GM21619 (cell line): ENCODE measurements around the gene SPESP1.

Experiments
- ATAC-seq: cut with Tn5 transposase; IDR thresholded peaks from one replicate; pipeline ENCODE4 v1.9.1; 2021; ENCODE audit not compliant: unreplicated experiment

SPESP1 gene

DNA sequence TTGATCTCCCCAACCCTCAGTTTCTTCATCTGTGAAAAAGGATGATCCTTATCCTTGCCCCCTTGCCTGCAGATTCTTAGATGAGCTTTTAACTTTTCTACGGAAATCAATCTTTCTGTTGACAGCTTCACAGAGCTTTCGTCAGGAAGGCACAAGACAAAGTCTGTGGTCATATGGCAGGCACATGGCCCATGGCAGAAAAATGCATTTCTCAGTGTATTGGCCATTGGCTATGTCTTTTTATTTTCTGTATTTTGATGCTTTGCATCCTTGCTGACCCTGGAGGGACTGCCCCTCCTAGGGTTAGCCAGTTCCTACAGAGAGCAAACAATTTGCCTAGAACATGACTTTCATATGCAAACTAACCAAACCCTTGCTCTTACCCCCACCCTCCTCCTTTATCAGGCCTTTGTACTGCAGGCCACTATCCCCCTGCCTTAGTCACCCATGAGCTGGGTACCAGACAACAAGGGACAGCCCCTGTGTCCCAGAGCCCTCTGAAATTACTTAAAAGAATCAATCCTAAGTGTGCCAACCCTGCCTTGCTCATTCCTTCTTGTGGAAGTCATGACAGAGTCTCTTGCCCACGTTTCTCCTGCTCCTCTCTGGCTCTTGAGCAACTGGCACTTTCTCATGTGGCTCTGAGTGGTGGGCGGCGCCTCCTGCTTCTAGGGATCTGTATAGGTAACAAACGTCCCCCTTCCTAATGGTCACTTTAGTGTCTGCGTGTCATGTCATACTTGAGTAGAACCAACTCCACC is 60.1 kb downstream of the SPESP1 start:
- no peak for ATAC-seq

- ATAC-seq = no peak
Measured at GRCh38 chr15:68990992-68991500, 60.7 kb downstream of the SPESP1 start.

DNA sequence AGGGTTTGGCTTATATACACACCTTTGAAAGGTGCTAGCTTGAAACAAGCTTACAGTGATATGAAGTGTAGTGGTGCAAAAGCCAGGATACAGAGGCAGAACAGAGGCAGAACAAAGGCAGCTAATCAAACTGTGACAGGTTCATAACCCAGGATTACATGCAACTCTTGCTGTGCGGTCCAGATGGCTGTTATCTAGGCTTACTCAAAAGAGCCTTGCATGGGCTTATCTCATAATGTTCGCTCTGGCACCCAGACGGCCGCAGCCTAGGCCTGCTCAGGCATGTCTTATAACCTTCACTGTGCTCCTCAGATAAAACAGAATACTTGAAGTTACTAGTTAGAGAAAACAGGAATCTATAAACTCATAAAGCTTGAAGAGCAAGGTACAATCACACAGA is 61.4 kb downstream of the SPESP1 start:
- no peak for ATAC-seq

DNA sequence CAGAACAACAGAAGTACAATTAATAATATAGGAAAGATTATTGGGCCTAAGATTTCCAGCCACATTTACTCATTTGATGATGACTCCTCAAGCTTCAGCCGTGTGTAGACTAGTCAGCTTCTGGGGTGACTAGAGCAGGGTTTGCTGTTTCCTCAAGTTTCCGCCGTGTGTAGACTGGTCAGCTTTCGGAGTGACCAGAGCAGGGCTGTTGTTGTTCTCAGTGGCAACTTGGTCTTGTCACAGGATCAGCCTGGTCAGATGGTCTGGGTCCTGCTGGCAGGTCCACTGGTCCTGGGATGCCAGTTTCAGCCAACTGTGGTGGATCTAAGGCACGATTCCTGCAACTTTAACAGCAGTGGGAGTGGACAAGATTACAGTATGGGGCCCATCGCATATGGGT is 62.4 kb downstream of the SPESP1 start:
- no peak for ATAC-seq

DNA sequence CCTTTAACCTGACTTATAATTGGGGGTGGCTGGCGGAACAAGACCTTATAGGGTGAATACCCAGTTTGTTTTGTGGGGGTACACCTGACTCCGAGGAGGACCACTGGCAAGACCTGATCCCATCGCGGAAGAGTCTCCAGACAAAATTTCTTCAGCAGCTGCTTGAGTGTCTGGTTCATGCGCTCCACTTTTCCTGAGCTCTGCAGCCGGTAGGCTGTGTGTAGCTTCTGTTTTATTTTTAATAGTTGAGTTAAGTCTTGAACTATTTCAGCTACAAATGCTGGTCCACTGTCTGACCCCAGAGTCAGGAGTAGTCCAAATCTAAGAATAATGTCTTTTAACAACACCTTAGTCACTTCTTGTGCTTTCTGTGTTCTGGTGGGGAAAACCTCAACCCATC is 63.0 kb downstream of the SPESP1 start:
- no peak for ATAC-seq

DNA sequence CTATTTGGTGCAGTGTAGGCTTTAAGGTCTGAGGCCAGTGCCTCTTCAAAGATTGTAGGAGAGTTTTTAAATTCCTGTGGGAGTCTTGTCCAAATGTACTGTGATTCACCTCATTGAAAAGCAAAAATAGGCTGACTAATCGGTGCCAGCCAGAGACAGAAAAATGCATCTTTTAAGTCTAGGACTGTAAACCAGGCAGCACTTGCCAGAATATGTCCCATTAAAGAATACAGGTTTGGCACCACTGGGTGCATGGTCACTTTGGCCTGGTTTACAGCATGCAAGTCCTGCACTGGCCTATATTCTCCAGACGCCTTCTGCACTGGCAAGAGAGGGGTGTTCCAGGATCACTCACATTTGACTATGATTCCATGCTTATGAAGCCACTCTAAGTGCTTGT is 63.8 kb downstream of the SPESP1 start:
- no peak for ATAC-seq

DNA sequence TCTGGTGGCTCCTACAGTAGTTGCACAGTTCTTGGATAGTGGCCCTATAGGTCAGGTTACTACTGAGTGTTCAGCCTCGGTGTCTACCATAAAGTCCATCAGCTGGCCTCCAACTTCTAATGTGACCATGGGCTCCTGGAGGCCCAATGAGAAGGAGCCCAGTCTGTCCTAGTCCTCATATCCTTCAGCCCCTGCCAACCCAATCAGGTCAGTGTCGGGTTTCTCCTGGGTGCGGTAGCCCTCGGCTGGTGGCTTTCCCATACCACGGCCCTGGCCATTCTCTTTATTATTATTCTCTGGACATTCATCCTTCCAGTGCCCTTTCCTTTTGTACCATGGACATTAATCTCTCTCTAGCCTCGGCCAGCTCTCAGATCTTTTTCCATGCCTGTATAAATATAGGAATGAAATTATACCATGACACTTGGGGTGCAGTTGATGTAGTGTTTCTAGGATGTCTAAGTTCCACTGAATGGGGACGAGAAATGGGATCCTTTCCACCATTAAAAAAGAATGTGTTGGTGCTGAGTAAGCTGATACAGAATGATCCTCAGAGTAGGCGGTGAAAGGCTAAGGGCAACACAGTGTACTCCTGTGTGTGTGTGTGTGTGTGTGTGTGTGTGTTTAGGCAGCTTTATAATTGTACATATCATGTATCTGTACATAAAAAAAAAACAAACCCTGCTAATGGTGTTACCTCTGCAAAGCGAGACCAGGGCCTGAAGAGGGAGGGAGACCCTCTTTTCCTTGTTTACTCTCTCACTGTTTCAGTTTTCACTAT is 64.8 kb downstream of the SPESP1 start:
- no peak for ATAC-seq
